ENCODE results near the gene CTTNBP2.
"Not testable (repeated sequence)": the region's sequence is repeated elsewhere in the genome, so short reads cannot be mapped to it uniquely, and the experiment has no call there.

The CTTNBP2 gene

GRCh38 chr7:117728890-117729624 is 144.2 kb downstream of the CTTNBP2 start:
- no peak for DNase-seq

- DNase-seq, result no peak
These were observed 148.3 kb downstream of the CTTNBP2 start for GRCh38 chr7:117724898-117725297.

- DNase-seq, result no peak
These were observed 153.9 kb downstream of the CTTNBP2 start for GRCh38 chr7:117719377-117719776.

- no peak for DNase-seq
These were observed 155.0 kb downstream of the CTTNBP2 start for GRCh38 chr7:117718116-117718835.

- DNase-seq, result no peak
These were observed 155.9 kb downstream of the CTTNBP2 start for GRCh38 chr7:117717357-117717756.

GRCh38 chr7:117716707-117717299 is 156.4 kb downstream of the CTTNBP2 start:
- no peak for DNase-seq

- DNase-seq, result no peak
These were observed 157.3 kb downstream of the CTTNBP2 start for GRCh38 chr7:117715784-117716445.

GRCh38 chr7:117711556-117711955 is 161.7 kb downstream of the CTTNBP2 start:
- DNase-seq, result no peak

- DNase-seq, result not testable (repeated sequence)
These were observed 165.1 kb downstream of the CTTNBP2 start for GRCh38 chr7:117708173-117708572.

- DNase-seq, result no peak
These were observed 166.2 kb downstream of the CTTNBP2 start for GRCh38 chr7:117707080-117707479.

- no peak for DNase-seq
These were observed 167.0 kb downstream of the CTTNBP2 start for GRCh38 chr7:117706210-117706609.

GRCh38 chr7:117705630-117706029 is 167.6 kb downstream of the CTTNBP2 start:
- no peak for DNase-seq

- no peak for DNase-seq
These were observed 169.2 kb downstream of the CTTNBP2 start for GRCh38 chr7:117704063-117704462.

GRCh38 chr7:117698018-117698417 is 175.2 kb downstream of the CTTNBP2 start:
- no peak for DNase-seq

GRCh38 chr7:117692338-117692737 is 180.9 kb downstream of the CTTNBP2 start:
- DNase-seq, result no peak

GRCh38 chr7:117690147-117690546 is 183.1 kb downstream of the CTTNBP2 start:
- no peak for DNase-seq

GRCh38 chr7:117689406-117689805 is 183.8 kb downstream of the CTTNBP2 start:
- DNase-seq, result no peak

GRCh38 chr7:117688126-117688525 is 185.1 kb downstream of the CTTNBP2 start:
- no peak for DNase-seq

- DNase-seq, result no peak
These were observed 186.8 kb downstream of the CTTNBP2 start for GRCh38 chr7:117686311-117686935.

GRCh38 chr7:117685795-117686194 is 187.4 kb downstream of the CTTNBP2 start:
- no peak for DNase-seq

- no peak for DNase-seq
These were observed 189.6 kb downstream of the CTTNBP2 start for GRCh38 chr7:117683430-117684175.

- no peak for DNase-seq
These were observed 190.4 kb downstream of the CTTNBP2 start for GRCh38 chr7:117682681-117683385.

Measured in activated CD4-positive, alpha-beta T cell treated with anti-CD3 and anti-CD28 coated beads for 1 hour (primary cell).